Neuron (in vitro differentiated cells): ENCODE results near the gene TNFRSF18.
A peak's percentile ranks its signal among the peaks of the same experiment; 100 is the strongest.

ENCODE experiments used
- H2AFZ ChIP-seq: one replicate; pipeline ENCODE4 v1.6.1; 2013; ENCODE audit warnings: low read depth, mild to moderate bottlenecking, inconsistent platforms, low read length, moderate library complexity
- H3K27me3 ChIP-seq: one replicate; pipeline ENCODE4 v1.6.1; 2013; ENCODE audit warnings: low read length; ENCODE audit not compliant: insufficient read depth
- H3K36me3 ChIP-seq: one replicate; pipeline ENCODE4 v1.6.1; 2013; ENCODE audit warnings: low read length; ENCODE audit not compliant: insufficient read depth
- H3K4me1 ChIP-seq: one replicate; pipeline ENCODE4 v1.6.1; 2013; ENCODE audit warnings: low read length; ENCODE audit not compliant: insufficient read depth
- H3K4me3 ChIP-seq: 2 replicates; pipeline ENCODE4 v1.5.1; 2013; ENCODE audit warnings: mild to moderate bottlenecking, low read length, moderate library complexity
- H3K9me3 ChIP-seq: one replicate; pipeline ENCODE4 v1.6.1; 2013; ENCODE audit warnings: low read length

The TNFRSF18 gene

DNA sequence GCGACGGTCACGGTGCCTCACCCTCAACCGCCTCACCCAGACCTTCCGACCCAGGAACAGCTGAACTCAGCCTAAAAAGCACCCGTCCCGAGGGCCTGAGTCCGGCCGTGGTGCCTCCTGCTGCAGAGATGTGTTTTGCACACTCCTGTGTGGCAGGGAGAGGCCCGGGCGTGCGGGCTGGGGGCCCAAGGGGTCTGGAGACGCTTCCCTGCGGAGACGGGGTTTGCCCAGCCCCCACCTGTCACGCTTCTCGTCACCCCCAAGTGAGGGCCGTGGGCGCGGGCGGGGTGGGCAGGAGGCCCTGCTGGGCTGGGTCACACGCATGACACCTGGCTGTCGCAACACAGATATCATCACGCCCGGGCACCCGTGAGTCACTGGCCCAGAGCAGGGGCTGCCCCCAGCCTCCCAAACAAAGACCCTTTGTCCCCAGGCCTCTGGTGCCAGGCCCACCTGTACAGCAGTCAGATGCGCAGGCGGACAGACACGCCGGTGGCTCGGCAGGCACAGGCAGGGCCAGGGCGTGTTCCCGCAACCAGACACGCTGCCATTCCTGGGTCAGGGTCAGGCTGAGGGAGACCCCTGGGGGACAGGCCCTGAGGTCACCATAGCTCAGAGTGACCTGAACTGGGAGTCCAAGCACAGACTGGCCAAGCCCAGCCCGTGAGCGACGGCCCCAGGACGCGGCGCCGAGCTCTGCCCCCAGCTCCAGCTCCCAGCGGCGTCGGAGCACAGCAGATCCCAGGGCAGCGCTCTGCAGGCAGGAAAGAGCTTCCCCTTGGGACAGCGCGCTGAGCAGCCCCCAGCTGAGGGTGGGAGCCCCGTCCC is 31.7 kb upstream of the TNFRSF18 start:
- H3K9me3 ChIP-seq, result no peaks in the 10 kb centered on the region
- peaks cover 2% of the 10 kb centered on the region for H3K36me3 ChIP-seq
- H3K27me3 ChIP-seq, result no peaks in the 10 kb centered on the region
- H3K4me3 ChIP-seq, result no peak overlapping the region
- H3K4me1 ChIP-seq, result peaks cover 28% of the 10 kb centered on the region
- H2AFZ ChIP-seq, result no peak overlapping the region

DNA sequence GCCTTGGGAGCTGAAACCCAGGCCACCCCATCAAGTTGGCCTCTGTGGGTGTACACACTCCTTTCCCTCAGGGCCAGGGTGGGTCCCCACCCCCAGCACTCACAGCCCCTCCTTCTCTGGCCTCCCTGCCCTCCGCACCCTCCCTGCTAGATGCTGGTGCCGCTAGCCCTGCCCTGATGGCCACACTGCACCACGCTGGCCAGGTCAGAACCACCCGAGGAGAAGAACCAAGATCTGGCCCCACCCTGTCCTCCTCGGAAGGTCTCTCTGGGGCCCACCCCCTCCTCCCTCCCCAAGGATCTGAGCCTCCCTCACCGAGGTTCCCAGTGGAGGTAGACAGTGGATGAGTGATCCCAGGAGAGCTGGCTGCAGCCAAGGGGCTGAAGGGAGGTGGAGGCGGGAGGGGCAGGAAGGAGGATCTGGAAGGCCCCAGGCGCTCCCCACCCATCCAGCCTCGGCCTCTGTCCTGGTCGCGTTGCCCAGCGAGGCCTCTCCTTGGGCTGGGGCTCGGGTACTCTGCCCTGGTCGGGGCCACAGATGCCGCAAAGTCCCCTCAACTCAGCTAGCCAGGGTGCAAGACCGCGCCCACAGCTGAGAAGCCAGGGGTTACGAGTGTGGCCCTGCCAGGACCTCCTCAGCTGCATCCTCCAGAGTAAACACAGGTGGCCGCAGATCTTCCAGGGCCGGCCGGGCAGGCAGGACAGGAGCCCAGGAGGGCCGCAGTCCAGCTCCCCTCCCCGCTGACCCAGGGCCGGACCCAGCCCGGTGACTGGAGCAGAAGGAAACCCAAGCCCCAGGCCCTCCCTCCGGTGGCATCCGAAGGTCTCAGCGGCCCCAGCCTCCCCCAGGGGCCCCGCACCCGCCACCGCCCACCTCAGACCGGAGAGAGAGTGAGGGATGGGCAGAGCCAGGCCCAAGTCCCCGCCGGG is 30.8 kb upstream of the TNFRSF18 start:
- no peaks in the 10 kb centered on the region for H3K27me3 ChIP-seq
- H3K4me3 ChIP-seq, result no peak overlapping the region
- H3K9me3 ChIP-seq, result peaks cover 2% of the 10 kb centered on the region
- peaks cover 34% of the 10 kb centered on the region for H3K4me1 ChIP-seq
- peaks cover 4% of the 10 kb centered on the region for H3K36me3 ChIP-seq
- H2AFZ ChIP-seq, result no peak overlapping the region

DNA sequence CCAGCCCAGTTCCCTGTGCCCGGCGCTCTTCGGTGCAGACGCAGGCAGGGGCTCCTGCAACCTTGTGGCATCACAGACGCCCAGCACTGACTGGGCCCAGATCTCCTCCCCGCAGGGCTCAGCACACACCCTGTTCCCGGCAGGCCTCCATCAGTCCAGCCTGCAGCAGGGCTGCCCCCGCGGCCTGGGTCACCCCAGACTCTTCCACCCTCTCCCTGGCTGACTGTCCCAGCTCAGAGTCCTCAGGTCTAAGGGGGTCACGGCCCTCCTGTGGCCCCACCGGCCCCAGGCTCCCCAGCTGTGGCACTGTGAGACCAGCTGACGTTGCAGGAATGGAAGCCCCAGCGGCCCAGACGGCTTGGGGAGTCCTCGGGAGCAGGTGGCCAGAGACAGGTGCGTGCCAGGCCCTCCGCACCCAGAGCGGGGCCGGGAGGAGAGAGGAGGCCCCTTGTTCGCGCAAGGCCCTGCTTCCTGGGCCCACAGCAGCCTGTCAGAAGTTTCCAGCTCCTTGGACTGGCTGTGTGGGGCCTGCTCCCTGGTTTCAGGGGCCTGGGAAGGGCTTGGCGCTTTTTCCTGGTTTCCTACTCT is 29.9 kb upstream of the TNFRSF18 start:
- Histone ChIP-seq H3K4me3 (no peak overlapping the region), H3K36me3 (peaks cover 4% of the 10 kb centered on the region)

DNA sequence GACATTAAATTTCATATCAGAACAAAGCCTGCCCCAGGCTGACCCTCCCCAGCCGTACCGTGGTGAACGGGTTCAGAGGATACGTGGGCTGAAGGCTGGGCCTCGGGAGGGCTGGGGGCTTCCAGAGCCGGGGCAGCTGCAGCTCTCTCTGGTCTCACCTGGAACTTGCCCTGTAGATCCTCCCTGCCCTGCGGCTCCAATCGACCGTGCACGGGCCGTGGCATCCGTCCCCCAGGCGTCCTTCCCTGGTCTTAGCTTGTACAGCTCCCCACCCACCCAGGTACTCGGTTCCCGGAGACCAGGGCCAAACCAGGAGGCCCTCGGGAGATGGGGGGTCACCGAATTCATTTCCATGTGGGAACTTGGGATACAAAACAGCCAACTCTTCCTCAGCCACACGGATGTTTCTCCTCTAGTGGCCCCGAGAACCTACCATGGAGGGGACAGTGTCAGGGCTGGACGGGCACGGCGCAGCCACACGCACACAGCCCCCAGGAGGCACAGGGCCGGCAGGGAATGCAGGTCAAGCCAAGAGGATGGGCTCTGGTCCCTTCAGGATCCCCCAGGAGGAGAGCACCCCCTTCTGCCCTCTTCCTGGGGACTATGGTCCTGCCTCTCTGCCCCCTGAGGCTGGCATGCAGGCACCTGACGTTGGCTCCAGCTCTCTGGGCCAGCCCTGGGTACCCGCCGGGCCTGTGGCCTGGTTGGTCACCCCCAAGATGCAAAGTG is 28.8 kb upstream of the TNFRSF18 start:
- Histone ChIP-seq H3K9me3 (peaks cover 2% of the 10 kb centered on the region), H3K27me3 (no peaks in the 10 kb centered on the region), H3K4me3 (no peak overlapping the region), H3K4me1 (peaks cover 41% of the 10 kb centered on the region), H3K36me3 (peaks cover 4% of the 10 kb centered on the region), H2AFZ (no peak overlapping the region)

More for the DNA sequence above, 29.9 kb upstream of the TNFRSF18 start:
- Histone ChIP-seq H3K4me1 (peaks cover 35% of the 10 kb centered on the region), H2AFZ (no peak overlapping the region), H3K27me3 (no peaks in the 10 kb centered on the region), H3K9me3 (peaks cover 2% of the 10 kb centered on the region)

DNA sequence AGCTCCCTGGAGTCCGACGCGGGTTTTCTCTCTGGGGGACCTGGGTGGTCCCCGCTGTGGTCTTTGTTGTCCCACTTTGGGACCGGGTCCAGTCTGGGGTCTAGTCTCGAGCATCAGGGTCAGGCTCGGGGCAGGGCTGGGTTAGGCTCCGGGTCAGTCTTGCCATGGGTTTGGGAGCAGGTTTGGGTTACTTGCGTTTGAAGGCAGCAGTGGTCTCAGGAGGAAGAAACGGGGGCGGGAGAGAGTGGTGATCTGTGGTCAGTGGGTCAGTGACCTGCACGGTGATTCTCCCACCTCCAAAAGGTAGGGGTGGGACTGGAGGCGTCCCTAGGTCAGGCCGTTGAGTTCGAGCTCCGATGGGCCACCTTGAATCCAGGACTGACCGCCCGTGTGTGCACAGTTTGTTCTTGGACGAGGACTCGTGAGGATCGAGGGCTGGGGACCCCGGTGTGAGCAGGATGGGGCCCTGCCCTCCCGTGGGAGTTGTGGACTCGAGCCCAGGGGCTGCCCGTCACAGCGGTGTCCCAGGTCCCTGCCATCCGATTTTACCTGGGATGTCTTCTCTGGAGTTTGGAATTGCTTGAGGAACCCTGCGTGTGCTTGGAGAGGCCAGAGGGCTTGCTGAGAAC is 27.9 kb upstream of the TNFRSF18 start:
- H3K9me3 ChIP-seq, result peaks cover 2% of the 10 kb centered on the region
- no peak overlapping the region for H3K4me3 ChIP-seq
- H3K27me3 ChIP-seq, result no peaks in the 10 kb centered on the region
- H3K4me1 ChIP-seq, result peaks cover 34% of the 10 kb centered on the region
- H3K36me3 ChIP-seq, result peaks cover 8% of the 10 kb centered on the region
- no peak overlapping the region for H2AFZ ChIP-seq

DNA sequence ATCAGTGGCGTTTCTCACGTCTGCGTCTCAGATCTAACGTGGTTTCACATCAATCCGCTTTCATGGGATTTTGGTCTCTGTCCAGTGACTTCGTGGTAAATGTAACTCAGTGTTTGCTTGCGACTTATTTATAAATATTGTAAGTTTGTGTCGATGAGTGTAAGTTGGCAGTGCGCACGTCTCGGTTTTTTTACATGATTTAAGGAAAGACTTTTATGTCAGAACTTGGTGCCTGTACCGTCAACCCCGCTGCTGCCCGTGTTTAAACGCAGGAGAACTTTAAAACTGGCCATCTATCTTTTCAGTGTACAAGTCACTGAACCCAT is 27.1 kb upstream of the TNFRSF18 start:
- H3K27me3 ChIP-seq, result no peaks in the 10 kb centered on the region
- peaks cover 29% of the 10 kb centered on the region for H3K4me1 ChIP-seq
- no peak overlapping the region for H2AFZ ChIP-seq
- peaks cover 2% of the 10 kb centered on the region for H3K9me3 ChIP-seq
- peaks cover 10% of the 10 kb centered on the region for H3K36me3 ChIP-seq
- H3K4me3 ChIP-seq, result no peak overlapping the region

DNA sequence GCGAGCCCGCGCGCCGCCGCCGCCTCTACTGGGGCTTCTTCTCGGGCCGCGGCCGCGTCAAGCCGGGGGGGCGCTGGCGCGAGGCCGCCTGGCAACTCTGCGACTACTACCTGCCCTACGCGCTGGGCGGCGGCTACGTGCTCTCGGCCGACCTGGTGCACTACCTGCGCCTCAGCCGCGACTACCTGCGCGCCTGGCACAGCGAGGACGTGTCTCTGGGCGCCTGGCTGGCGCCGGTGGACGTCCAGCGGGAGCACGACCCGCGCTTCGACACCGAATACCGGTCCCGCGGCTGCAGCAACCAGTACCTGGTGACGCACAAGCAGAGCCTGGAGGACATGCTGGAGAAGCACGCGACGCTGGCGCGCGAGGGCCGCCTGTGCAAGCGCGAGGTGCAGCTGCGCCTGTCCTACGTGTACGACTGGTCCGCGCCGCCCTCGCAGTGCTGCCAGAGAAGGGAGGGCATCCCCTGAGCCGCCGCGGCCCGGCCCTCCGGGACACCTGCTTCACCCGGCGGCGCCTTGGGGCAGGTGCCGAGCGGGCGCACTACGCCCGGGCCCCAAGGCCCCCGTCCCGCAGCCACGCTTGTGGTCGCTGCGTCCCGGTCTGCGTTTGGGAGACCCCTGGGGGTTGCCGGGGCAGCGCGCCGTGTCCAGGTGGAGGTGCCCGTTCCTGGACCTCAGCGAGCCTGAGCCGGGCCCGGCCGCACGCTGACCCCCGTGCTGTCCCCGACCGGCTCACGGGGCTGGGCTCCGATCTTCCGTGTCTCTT is 26.6 kb upstream of the TNFRSF18 start:
- Histone ChIP-seq H3K9me3 (peaks cover 2% of the 10 kb centered on the region), H3K4me1 (peaks cover 24% of the 10 kb centered on the region), H2AFZ (no peak overlapping the region), H3K36me3 (peaks cover 16% of the 10 kb centered on the region), H3K27me3 (no peaks in the 10 kb centered on the region), H3K4me3 (peak overlapping the region; percentile 46)

DNA sequence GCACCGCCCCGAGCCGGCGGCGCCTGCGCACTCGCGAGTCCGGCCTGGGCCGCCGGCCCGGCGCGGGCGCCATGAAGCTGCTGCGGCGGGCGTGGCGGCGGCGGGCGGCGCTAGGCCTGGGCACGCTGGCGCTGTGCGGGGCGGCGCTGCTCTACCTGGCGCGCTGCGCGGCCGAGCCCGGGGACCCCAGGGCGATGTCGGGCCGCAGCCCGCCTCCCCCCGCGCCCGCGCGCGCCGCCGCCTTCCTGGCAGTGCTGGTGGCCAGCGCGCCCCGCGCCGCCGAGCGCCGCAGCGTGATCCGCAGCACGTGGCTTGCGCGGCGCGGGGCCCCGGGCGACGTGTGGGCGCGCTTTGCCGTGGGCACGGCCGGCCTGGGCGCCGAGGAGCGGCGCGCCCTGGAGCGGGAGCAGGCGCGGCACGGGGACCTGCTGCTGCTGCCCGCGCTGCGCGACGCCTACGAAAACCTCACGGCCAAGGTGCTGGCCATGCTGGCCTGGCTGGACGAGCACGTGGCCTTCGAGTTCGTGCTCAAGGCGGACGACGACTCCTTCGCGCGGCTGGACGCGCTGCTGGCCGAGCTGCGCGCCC is 25.9 kb upstream of the TNFRSF18 start, which contains the start of gene B3GALT6:
TSS of gene B3GALT6 (plus strand) at position 30 of the 588 bp plus-strand sequence. CDS start at position 72, 42 bp downstream.
- peaks cover 19% of the 10 kb centered on the region for H3K4me1 ChIP-seq
- H3K4me3 ChIP-seq, result peak within 1 kb of the TSS; percentile 89
- H2AFZ ChIP-seq, result peak within 1 kb of the TSS; percentile 55
- H3K36me3 ChIP-seq, result peaks cover 20% of the 10 kb centered on the region
- H3K9me3 ChIP-seq, result peaks cover 2% of the 10 kb centered on the region
- no peaks in the 10 kb centered on the region for H3K27me3 ChIP-seq

DNA sequence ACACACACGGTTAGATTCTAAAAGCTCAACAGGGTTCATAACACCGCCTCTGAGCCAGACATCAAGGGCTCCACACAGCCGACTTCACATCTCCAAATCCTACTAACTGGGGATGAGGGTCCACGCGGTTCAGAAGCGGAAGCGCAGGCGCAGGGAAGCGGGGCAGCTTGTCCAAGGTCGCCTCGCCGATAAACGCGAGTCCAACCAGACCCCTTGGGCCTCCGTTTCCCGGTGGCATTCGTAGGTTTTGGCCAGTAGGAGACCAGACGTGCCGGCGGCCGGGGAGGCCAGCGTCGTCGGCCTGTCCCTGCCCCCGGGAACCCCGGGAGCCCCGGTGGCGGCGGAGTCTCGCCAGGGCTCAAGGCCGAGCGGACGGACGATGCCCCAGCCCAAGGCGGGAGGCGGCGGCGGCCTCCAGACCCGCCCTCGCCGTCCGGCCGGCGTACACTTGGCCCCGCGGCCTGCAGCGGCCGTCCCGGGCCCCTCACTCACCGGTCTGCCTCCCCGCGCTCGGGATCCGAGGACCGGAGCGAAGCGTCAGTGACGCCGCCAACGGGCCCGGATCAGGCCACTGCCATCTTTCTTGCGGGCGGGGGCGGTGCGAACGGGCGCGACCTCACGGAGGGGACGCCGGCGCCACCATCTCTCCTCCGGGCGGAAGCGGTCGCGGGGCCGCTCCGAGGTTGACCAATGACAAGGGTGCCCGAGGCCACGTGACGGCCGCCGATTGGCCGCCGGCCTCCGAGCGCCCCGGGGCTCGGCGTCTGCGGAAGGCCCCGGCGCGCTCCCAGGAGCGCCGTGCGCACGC is 25.2 kb upstream of the TNFRSF18 start, which contains the start of gene SDF4:
TSS of gene SDF4 (minus strand) at position 602 of the 808 bp plus-strand sequence. CDS start 3,229 bp downstream, outside the sequence.
- Histone ChIP-seq H3K9me3 (peaks cover 2% of the 10 kb centered on the region), H3K4me3 (peak within 1 kb of the TSS; percentile 89), H2AFZ (peak within 1 kb of the TSS; percentile 55), H3K27me3 (no peaks in the 10 kb centered on the region), H3K36me3 (peaks cover 24% of the 10 kb centered on the region), H3K4me1 (peaks cover 19% of the 10 kb centered on the region)

DNA sequence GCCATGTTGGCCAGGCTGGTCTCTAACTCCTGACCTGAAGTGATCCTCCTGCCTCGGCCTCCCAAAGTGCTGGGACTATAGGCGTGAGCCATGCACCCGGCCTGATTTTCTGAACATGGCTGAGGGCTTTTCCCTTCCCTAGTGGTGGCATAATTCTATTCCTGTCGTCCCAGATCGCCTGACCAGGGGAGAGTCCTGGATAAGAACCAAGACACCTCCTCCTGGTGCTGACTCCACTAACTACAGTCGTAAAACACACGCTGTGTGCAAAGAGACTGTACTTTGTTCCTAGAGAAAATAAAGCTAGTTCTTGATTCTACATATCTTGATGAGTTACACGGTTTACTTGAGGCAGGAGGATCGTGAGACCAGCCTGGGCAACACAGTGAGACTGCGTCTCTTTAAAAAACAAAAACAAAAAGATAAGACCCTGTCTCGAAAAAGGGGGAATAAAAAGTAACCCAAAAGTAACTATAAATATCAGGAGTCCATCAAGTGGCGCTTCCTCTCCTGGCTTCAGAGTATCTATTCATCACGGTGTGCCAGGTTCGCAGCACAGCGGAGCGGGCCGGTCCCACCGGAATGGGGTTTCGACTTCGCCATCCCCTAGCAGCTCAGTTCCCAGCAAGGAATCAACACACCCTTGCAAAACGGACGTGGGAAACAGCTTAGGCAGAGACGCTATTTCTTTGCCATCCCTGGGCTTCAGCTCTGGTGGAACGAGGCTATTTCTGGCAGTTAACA is 24.4 kb upstream of the TNFRSF18 start:
- H3K4me1 ChIP-seq, result peaks cover 19% of the 10 kb centered on the region
- H3K27me3 ChIP-seq, result no peaks in the 10 kb centered on the region
- peaks cover 2% of the 10 kb centered on the region for H3K9me3 ChIP-seq
- H2AFZ ChIP-seq, result peak overlapping the region; percentile 55
- peaks cover 31% of the 10 kb centered on the region for H3K36me3 ChIP-seq
- peak overlapping the region; percentile 89 for H3K4me3 ChIP-seq
